Ovary (tissue), 9 donors: ENCODE results near the gene POLD1. TPM values are rescaled to one million over a fixed set of nuclear protein-coding genes. Genes with fewer than 3 reads are reported as not detected.

Experiments
- DNase-seq, 5 donors: peaks; one replicate each; pipeline ENCODE4 v3.0.0-alpha.2; 2019 to 2020
- H3K27ac ChIP-seq, 2 donors: fragments of 200-600 bp; one replicate each; pipeline versions ENCODE4 v1.5.1 to v1.8.0; 2019 to 2022
- H3K27me3 ChIP-seq: fragments of 200-600 bp; one replicate; pipeline ENCODE4 v1.8.0; 2022
- H3K36me3 ChIP-seq: fragments of 200-600 bp; sonication (generic); one replicate; pipeline ENCODE4 v1.5.1; 2019
- H3K4me1 ChIP-seq: one replicate; pipeline ENCODE4 v1.8.1; 2013; ENCODE audit warnings: mild to moderate bottlenecking, moderate library complexity; ENCODE audit not compliant: insufficient read depth
- H3K4me3 ChIP-seq: fragments of 200-600 bp; sonication (generic); one replicate; pipeline ENCODE4 v1.5.1; 2017
- H3K9me3 ChIP-seq, 2 donors: fragments of 200-600 bp in 1 of 2; sonication (generic) in 1 of 2; one replicate each; pipeline versions ENCODE4 v1.5.1 to v1.8.1; 2013 to 2019; ENCODE audit warnings: mild to moderate bottlenecking in 1 of 2, moderate library complexity in 1 of 2
- CTCF ChIP-seq, 3 donors: fragments of 450-650 bp in 2 of 3; fragments of 200-600 bp in 1 of 3; IDR thresholded peaks; one replicate each; pipeline versions ENCODE4 v1.5.1 to v1.8.0; 2016 to 2022; ENCODE audit warnings: antibody characterized with exemption in 3 of 3, mild to moderate bottlenecking in 1 of 3
- EP300 ChIP-seq: sonication (generic); formaldehyde crosslinking; IDR thresholded peaks from one replicate; pipeline ENCODE4 v1.6.1; 2017; ENCODE audit warnings: antibody characterized with exemption
- POLR2A ChIP-seq: fragments of 450-650 bp; IDR thresholded peaks from one replicate; pipeline ENCODE4 v1.6.1; 2017; ENCODE audit warnings: antibody characterized with exemption, mild to moderate bottlenecking, moderate library complexity
- WGBS, 3 donors: extraction: QIAGEN DNeasy Blood & Tissue Kit in 1 of 3; methylation state at CpG; one replicate each; pipeline versions ENCODE4 v1.1.5 to v1.1.7; 2013 to 2017; 5-methylcytosine and 5-hydroxymethylcytosine counted together
- intact Hi-C, 4 donors: fragments of 100-400 bp; cut with DNase I; formaldehyde crosslinking; loops; one replicate each; pipeline versions ENCODE4 v1.11.0 to v1.15.1; 2022 to 2023
- polyA plus RNA-seq, 2 donors: library from polyadenylated mRNA; stranded (reverse); fragments of 200-250 nt in 1 of 2; fragments of 350-450 nt in 1 of 2; fragmentation: Illumina TruSeq in 1 of 2; extraction: RNeasy Lipid Tissue Mini Kit (QIAGEN cat#74804) in 1 of 2; gene quantifications; one replicate each; pipeline ENCODE4 v1.2.3, GENCODE V29; 2013 to 2014
- total RNA-seq, 7 donors: library from RNA; depleted of rRNA in 2 of 7; stranded (reverse); fragments of >200 nt in 2 of 7; fragmentation: NEBNext Ultra II Directional in 3 of 7; extraction: Animal tissue kit (Norgen Biotek cat#: 25700) in 3 of 7; gene quantifications; one replicate each; pipeline versions ENCODE4 v1.1.0 to v1.2.4, GENCODE V29; 2016 to 2023
- donor health status: DM: no; HTN: no; CAD: no; lungs with moderate emphysema.
- donor health status: DM: no; HTN: no; CAD: no.
- donor health status: Bipolar disorder and iron deficiency.
- donor health status: DM: yes; HTN: yes; CAD: no.
- donor health status: DM: no; HTN: no; CAD: no.
- donor health status: DM: yes; HTN: yes; CAD: no.

POLD1 gene
- total and polyA plus RNA-seq, 9 donors, result 0.52 to 25.2 (median 17.1) TPM

DNA sequence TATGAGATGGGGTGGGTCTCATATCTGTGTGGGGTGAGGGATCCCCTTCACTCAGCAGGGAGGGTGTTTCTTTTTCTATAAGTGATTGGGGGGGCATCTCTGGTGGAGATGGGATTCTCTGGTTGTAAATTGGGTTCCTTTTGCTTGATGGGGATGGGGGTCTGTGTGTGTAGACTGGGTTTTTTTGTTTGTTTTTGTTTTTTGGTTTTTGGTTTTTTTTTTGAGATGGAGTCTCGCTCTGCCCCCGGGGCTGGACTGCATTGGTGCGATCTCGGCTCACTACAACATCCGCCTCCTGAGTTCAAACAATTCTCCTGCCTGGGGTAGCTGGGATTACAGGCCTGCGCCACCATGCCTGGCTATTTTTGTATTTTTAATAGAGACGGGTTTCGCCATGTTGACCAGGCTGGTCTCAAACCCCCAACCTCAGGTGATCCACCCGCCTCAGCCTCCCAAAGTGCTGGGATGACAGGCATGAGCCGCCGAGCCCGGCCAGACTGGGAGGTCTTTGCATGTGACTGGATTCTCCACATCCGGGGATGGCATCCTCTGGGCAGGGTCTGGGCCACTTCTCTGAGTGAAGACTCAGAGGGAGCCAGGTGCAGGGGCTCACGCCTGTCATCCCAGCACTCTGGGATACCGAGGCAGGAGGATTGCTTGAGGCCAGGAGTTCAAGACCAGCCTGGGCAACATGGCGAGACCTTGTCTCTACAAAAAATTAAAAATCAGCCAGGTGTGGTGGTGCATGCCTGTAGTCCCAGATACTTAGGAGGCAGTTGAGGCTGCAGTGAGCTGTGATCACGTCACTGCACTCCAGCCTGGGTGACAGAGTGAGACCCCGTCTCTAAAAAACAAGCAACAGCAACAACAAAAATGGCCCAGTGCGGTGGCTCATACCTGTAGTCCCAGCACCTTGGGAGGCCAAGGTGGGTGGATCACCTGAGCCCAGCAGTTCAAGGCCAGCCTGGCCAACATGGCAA lies 49.3 kb downstream of the POLD1 start:
- no peaks in the 10 kb centered on the region for H3K27me3 ChIP-seq
- H3K4me3 ChIP-seq, result no peak overlapping the region
- no peaks in the 10 kb centered on the region for H3K4me1 ChIP-seq
- no peaks in the 10 kb centered on the region for H3K9me3 ChIP-seq
- H3K36me3 ChIP-seq, result no peaks in the 10 kb centered on the region
- TF ChIP-seq POLR2A (no peak), EP300 (no peak), CTCF (IDR thresholded peaks at IDR 0.05) (no peak)
- no peak overlapping the region for H3K27ac ChIP-seq
- no peak for DNase-seq
- WGBS, 3 donors, result 60 to 68% (median 65%) methylated on average over 19 of the region's 19 CpGs
- intact Hi-C loops, result no loop called here

GRCh38 chr19:50434525-50434924 lies 50.4 kb downstream of the POLD1 start:
- intact Hi-C loops, result no loop called here
- TF ChIP-seq EP300 (no peak), POLR2A (no peak), CTCF (IDR thresholded peaks at IDR 0.05) (no peak)
- H3K4me1 ChIP-seq, result no peaks in the 10 kb centered on the region
- H3K4me3 ChIP-seq, result no peak overlapping the region
- no peaks in the 10 kb centered on the region for H3K36me3 ChIP-seq
- WGBS, 3 donors, result 19 to 30% (median 24%) methylated on average over 11 to 12 of the region's 12 CpGs
- no peak for DNase-seq
- H3K9me3 ChIP-seq, result no peaks in the 10 kb centered on the region
- no peaks in the 10 kb centered on the region for H3K27me3 ChIP-seq
- no peak overlapping the region for H3K27ac ChIP-seq

DNA sequence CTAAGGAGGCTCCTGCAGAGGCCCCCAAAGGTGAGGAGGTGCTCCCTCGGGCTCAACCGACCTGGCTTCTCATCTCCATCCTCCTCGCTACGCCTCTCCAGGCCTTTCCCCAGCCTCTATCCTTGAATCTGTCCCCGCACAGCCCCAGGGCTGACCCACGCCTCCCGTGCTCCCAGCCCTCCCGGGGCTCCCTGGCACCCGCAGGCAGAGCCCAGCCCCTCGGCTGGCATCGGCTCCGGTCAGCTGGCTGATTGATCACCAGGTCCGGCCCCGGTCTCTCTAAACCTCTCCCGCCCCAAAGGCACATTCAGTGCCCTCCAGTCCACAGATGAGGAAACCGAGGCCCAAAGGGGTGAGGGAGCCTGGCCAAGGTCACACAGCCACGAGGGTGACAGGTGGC lies 51.1 kb downstream of the POLD1 start:
- no peak for TF ChIP-seq EP300
- no peak for TF ChIP-seq CTCF (IDR thresholded peaks at IDR 0.05)
- no peak for TF ChIP-seq POLR2A
- no peaks in the 10 kb centered on the region for H3K27me3 ChIP-seq
- H3K36me3 ChIP-seq, result no peaks in the 10 kb centered on the region

GRCh38 chr19:50435627-50436026 lies 51.5 kb downstream of the POLD1 start:
- intact Hi-C loops, result no loop called here
- WGBS, 3 donors, result 60 to 61% (median 61%) methylated on average over 12 of the region's 12 CpGs
- no peaks in the 10 kb centered on the region for H3K27me3 ChIP-seq
- TF ChIP-seq CTCF (IDR thresholded peaks at IDR 0.05) (no peak), POLR2A (no peak), EP300 (no peak)
- no peak overlapping the region for H3K4me3 ChIP-seq
- DNase-seq, result no peak
- no peaks in the 10 kb centered on the region for H3K4me1 ChIP-seq
- H3K27ac ChIP-seq, result no peak overlapping the region
- H3K36me3 ChIP-seq, result no peaks in the 10 kb centered on the region
- no peaks in the 10 kb centered on the region for H3K9me3 ChIP-seq

More for the DNA sequence above, 51.1 kb downstream of the POLD1 start:
- no peak for DNase-seq
- intact Hi-C loops, result no loop called here
- no peaks in the 10 kb centered on the region for H3K9me3 ChIP-seq
- no peak overlapping the region for H3K27ac ChIP-seq
- 67 to 73% (median 72%) methylated on average over 17 of the region's 17 CpGs for WGBS, 3 donors
- no peaks in the 10 kb centered on the region for H3K4me1 ChIP-seq
- H3K4me3 ChIP-seq, result no peak overlapping the region
